Right lobe of liver (tissue), 6 donors: ENCODE results near the gene NPLOC4. TPM values are rescaled to one million over a fixed set of nuclear protein-coding genes. Genes with fewer than 3 reads are reported as not detected.

Experiments
- ATAC-seq, 4 donors: fragments of 200-7000 bp; cut with Tn5 transposase; one replicate each; pipeline ENCODE4 v1.9.1; 2020; ENCODE audit warnings: mild to moderate bottlenecking in 4 of 4, moderate library complexity in 4 of 4
- DNase-seq, 3 donors: peaks; one replicate each; pipeline ENCODE4 v3.0.0-alpha.2; 2020
- H3K27ac ChIP-seq, 3 donors: fragments of 200-600 bp; one replicate each; pipeline ENCODE4 v1.8.0; 2022
- H3K27me3 ChIP-seq, 2 donors: fragments of 200-600 bp; one replicate each; pipeline ENCODE4 v1.8.0; 2022
- H3K36me3 ChIP-seq, 4 donors: fragments of 200-600 bp; sonication (generic) in 1 of 4; one replicate each; pipeline versions ENCODE4 v1.5.1 to v1.8.0; 2017 to 2022; ENCODE audit warnings: control low read depth in 1 of 4
- H3K4me1 ChIP-seq, 4 donors: fragments of 200-600 bp; sonication (generic) in 1 of 4; one replicate each; pipeline versions ENCODE4 v1.5.1 to v1.8.0; 2017 to 2022; ENCODE audit warnings: control low read depth in 1 of 4
- H3K4me3 ChIP-seq, 3 donors: fragments of 200-600 bp; one replicate each; pipeline ENCODE4 v1.8.0; 2022
- H3K9me3 ChIP-seq, 4 donors: fragments of 200-600 bp; sonication (generic) in 1 of 4; one replicate each; pipeline versions ENCODE4 v1.5.1 to v1.8.0; 2017 to 2022; ENCODE audit warnings: control low read depth in 1 of 4
- POLR2A ChIP-seq: fragments of 450-650 bp; IDR thresholded peaks from one replicate; pipeline ENCODE4 v1.6.1; 2017; ENCODE audit warnings: antibody characterized with exemption, mild to moderate bottlenecking
- WGBS: methylation state at CpG from one replicate; pipeline ENCODE4 v1.1.6; 2018; ENCODE audit warnings: low coverage, low lambda C conversion rate; ENCODE audit not compliant: insufficient coverage; ENCODE audit errors: missing lambda C conversion rate; 5-methylcytosine and 5-hydroxymethylcytosine counted together
- intact Hi-C, 2 donors: fragments of 100-400 bp; cut with DNase I; formaldehyde crosslinking; loops; one replicate each; pipeline versions ENCODE4 v1.11.2 to v1.14.1; 2022
- total RNA-seq, 6 experiments: library from RNA; depleted of rRNA in 2 of 6; stranded (reverse); fragments of >200 nt in 2 of 6; fragmentation: NEBNext Ultra II Directional in 3 of 6; extraction: Animal tissue kit (Norgen Biotek cat#: 25700) in 3 of 6; gene quantifications; one replicate each; pipeline versions ENCODE4 v1.1.0 to v1.2.4, GENCODE V29; 2016 to 2023
- TF ChIP-seq, protein P1 (sequence below), 4 donors: fragments of 200-600 bp in 3 of 4; fragments of 450-650 bp in 1 of 4; IDR thresholded peaks; one replicate each; pipeline versions ENCODE4 v1.5.1 to v1.8.0; 2016 to 2022; ENCODE audit warnings: antibody characterized with exemption in 4 of 4, mild to moderate bottlenecking in 2 of 4
- donor health status: DM: no; HTN: yes; CAD: no.
- donor health status: DM: no; HTN: no; CAD: no.
- donor health status: DM: no; HTN: no; CAD: no.
- donor health status: DM: no; HTN: yes; CAD: no.
- donor health status: DM: no; HTN: yes; CAD: no.

NPLOC4 gene
- total RNA-seq, 6 experiments from 2014 or later: 46.5 to 63.2 (median 55.8) TPM

DNA sequence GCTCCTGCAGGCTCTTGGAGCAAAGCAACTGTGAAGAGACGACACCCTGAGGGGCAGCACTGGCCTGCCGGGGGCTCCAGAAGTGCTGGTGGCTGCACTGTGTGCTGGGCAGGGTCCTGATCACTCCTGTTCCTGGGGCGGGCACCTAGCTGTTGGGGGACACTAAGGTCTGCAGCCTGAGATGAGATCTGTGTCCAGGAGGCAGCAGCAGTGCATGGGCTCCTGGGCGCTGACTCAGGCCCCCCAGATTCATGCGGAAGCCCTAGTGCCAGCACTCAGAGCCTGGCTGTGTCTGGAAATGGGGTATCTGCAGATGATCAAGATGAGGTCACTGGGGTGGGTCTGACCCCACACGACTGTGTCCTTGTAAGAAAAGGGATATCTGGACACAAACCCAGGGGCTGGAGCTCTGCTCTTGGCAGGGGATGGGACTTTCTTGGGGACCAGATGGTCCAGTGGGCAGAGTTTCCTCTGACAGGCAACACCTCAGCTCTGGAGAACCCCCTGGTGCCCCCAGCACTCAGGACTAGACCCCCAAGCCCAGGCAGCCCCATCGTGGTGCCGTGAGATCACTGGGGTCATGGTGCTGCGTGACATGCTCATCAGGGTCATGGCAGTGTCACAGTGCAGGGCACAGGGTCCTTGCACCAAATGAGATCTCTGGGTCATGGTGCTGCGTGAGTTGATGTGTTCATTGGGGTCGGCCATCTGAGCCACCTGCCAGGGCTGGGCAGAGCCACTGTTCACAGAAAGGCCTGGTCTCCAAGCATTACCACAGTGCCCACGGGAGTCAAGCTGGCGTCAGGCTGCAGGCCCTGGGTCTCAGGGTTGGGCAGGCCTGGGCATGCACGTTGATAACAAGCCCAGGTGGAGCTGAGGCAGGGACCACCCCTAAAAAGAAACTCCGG, 94.2 kb downstream of the NPLOC4 start:
- no peak for ATAC-seq
- no peaks in the 10 kb centered on the region for H3K27me3 ChIP-seq
- H3K9me3 ChIP-seq: no peaks in the 10 kb centered on the region
- WGBS: 47% methylated on average over 3 of the region's 15 CpGs
- intact Hi-C loops: no loop called here
- H3K36me3 ChIP-seq: peaks cover 0 to 36% (median 8%) of the 10 kb centered on the region in 4 donors
- H3K4me1 ChIP-seq: no peaks in the 10 kb centered on the region
- TF ChIP-seq, protein P1, sequence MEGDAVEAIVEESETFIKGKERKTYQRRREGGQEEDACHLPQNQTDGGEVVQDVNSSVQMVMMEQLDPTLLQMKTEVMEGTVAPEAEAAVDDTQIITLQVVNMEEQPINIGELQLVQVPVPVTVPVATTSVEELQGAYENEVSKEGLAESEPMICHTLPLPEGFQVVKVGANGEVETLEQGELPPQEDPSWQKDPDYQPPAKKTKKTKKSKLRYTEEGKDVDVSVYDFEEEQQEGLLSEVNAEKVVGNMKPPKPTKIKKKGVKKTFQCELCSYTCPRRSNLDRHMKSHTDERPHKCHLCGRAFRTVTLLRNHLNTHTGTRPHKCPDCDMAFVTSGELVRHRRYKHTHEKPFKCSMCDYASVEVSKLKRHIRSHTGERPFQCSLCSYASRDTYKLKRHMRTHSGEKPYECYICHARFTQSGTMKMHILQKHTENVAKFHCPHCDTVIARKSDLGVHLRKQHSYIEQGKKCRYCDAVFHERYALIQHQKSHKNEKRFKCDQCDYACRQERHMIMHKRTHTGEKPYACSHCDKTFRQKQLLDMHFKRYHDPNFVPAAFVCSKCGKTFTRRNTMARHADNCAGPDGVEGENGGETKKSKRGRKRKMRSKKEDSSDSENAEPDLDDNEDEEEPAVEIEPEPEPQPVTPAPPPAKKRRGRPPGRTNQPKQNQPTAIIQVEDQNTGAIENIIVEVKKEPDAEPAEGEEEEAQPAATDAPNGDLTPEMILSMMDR (IDR thresholded peaks at IDR 0.05): no peak
- TF ChIP-seq POLR2A: no peak
- no peak for DNase-seq
- H3K4me3 ChIP-seq: no peak overlapping the region
- H3K27ac ChIP-seq: no peak overlapping the region

DNA sequence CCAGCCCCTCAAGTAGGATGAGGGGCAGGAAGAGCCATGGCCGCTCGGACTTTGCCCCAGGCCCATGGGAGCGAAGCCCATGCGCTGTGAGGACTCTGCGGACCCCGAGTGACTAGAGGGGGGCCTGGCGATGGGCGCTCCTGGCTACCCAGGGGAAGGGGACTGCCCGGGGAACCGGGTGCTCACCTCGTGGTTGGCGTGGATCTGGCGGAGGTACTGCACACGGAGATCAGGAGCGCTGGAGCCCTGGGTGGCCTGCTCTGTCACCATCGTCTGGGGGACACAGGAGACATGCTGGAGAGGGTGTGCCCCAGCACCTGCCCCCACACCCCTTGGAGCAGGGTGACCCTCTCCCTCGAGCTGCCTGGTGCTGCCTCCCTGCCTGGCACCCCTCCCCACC, 95.8 kb downstream of the NPLOC4 start:
- Histone ChIP-seq H3K4me1 (no peaks in the 10 kb centered on the region), H3K27me3 (no peaks in the 10 kb centered on the region), H3K9me3 (no peaks in the 10 kb centered on the region), H3K36me3 (peaks cover 0 to 20% (median 4%) of the 10 kb centered on the region in 4 donors), H3K4me3 (no peak overlapping the region), H3K27ac (no peak overlapping the region)
- WGBS: no CpG with 5 or more reads among the region's 17 CpGs
- no peak for TF ChIP-seq POLR2A
- TF ChIP-seq, protein P1 (IDR thresholded peaks at IDR 0.05): no peak
- ATAC-seq: no peak
- no peak for DNase-seq
- intact Hi-C loops: no loop called here

DNA sequence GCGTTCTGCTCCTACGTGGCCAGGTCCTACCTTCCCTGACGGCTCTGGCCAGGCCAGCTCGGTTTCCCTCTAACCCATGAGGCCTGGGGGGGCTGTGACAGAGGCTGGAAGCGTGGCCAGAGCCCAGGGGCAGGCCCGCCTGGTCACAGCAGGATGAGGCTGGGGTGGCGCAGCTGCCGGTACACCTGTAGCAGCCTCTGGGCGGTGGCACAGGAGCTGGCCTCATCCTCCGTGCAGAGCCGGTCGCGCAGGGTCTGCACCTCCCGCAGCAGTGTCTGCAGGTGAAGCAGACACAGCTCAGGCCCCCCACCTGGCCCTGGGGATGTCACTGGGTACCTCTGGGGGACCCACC, 96.3 kb downstream of the NPLOC4 start:
- no peak for DNase-seq
- intact Hi-C loops: no loop called here
- Histone ChIP-seq H3K9me3 (no peaks in the 10 kb centered on the region), H3K4me1 (no peaks in the 10 kb centered on the region), H3K36me3 (peaks cover 0 to 16% (median 4%) of the 10 kb centered on the region in 4 donors), H3K27ac (no peak overlapping the region), H3K27me3 (no peaks in the 10 kb centered on the region), H3K4me3 (no peak overlapping the region)
- no peak for TF ChIP-seq POLR2A
- TF ChIP-seq, protein P1 (IDR thresholded peaks at IDR 0.05): no peak
- no peak for ATAC-seq
- no CpG with 5 or more reads among the region's 14 CpGs for WGBS

DNA sequence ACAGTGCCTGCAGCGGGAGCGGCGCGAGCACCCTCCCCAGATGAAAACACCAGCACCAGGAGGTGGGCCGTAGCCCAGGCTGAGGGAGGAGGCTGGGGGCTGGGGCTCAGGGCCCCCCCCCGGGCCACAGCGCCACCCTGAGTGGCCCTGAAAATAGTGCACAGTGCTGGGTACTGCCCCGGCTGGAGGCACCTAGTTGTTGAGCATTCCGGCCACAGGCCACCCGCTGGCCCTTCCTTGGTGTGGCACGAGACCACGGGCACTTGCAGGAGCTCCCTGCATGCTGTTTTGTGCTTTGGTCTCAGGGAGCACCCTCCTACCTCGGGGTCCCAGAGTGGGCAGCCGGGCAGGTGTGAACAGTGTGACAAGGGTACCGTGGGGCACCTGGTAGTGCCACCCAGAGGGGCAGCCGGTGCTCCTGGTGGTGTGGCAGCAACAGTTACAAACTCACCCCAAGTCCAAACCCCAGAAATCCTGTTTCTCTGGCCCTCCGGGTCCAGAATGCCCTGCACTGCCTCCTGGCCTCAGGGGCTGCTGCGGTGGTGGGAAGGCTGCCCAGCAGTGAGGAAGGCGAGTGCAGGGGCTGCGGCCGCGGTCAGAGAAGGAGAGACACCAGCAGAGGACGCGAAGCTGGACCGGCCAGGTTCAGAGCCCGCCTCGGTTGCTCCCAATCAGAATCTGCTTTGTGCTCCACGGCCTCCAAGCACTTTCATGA, 96.8 kb downstream of the NPLOC4 start:
- DNase-seq (no peak), ATAC-seq (no peak)
- H3K4me1 ChIP-seq: no peaks in the 10 kb centered on the region
- no peaks in the 10 kb centered on the region for H3K27me3 ChIP-seq
- TF ChIP-seq POLR2A: no peak
- TF ChIP-seq, protein P1 (IDR thresholded peaks at IDR 0.05): no peak
- no CpG with 5 or more reads among the region's 28 CpGs for WGBS
- peaks cover 0 to 13% (median 4%) of the 10 kb centered on the region in 4 donors for H3K36me3 ChIP-seq
- no peak overlapping the region for H3K4me3 ChIP-seq
- H3K9me3 ChIP-seq: no peaks in the 10 kb centered on the region
- intact Hi-C loops: loop anchor here in 1 of 2 donors (10.0 kb wide), 1 partner anchor 55 kb away; no protein-coding TSS in a partner anchor
- H3K27ac ChIP-seq: no peak overlapping the region
